B cell (primary cell): ENCODE results near the gene MIGA1. TPM values are rescaled to one million over a fixed set of nuclear protein-coding genes. Genes with fewer than 3 reads are reported as not detected.

Source experiments
- ATAC-seq: fragments of 200-7000 bp; cut with Tn5 transposase; one replicate; pipeline ENCODE4 v1.10.0; 2021; ENCODE audit warnings: low read depth, mild to moderate bottlenecking, moderate number of reproducible peaks, moderate library complexity
- CTCF ChIA-PET: fragments of 350-600 bp; sonication (Branson Sonifier 250); formaldehyde crosslinking; loops from one replicate; lab custom pipeline; 2021; ENCODE audit warnings: antibody characterized with exemption, inconsistent platforms; lab: Charles Lee
- POLR2A ChIA-PET: fragments of 350-600 bp; sonication (Branson Sonifier 250); formaldehyde crosslinking; loops from one replicate; lab custom pipeline; 2021; ENCODE audit warnings: antibody characterized with exemption; lab: Charles Lee
- DNase-seq: peaks from one replicate; pipeline ENCODE4 v3.0.0; 2013
- H2AFZ ChIP-seq: 2 replicates; pipeline ENCODE4 v1.6.1; 2012; ENCODE audit warnings: mild to moderate bottlenecking, low read depth, low read length; ENCODE audit not compliant: insufficient read depth, poor library complexity, severe bottlenecking
- H3K27ac ChIP-seq, 2 donors: 1 replicate in 1 of 2; 2 replicates in 1 of 2; pipeline ENCODE4 v1.5.1; 2012 to 2013; ENCODE audit warnings: low read length in 2 of 2, mild to moderate bottlenecking in 2 of 2, moderate library complexity in 1 of 2
- H3K27me3 ChIP-seq, 4 experiments: fragments of 200-600 bp in 1 of 4; sonication (generic) in 1 of 4; replicated peaks in 1 of 4; 1 replicate in 2 of 4; 2 replicates in 2 of 4; pipeline versions ENCODE4 v1.6.1 to v1.7.0; 2013 to 2016; ENCODE audit warnings: low read length in 3 of 4, mild to moderate bottlenecking in 2 of 4, mixed read lengths in 1 of 4, moderate library complexity in 1 of 4; ENCODE audit not compliant: insufficient read depth in 4 of 4, control insufficient read depth in 3 of 4; ENCODE audit errors: control extremely low read depth in 1 of 4
- H3K36me3 ChIP-seq, 2 experiments: replicated peaks in 1 of 2; 1 replicate in 1 of 2; 2 replicates in 1 of 2; pipeline versions ENCODE4 v1.6.1 to v1.7.1; 2013; ENCODE audit warnings: low read length in 1 of 2; ENCODE audit not compliant: insufficient read depth in 2 of 2, control insufficient read depth in 1 of 2; ENCODE audit errors: control extremely low read depth in 1 of 2, extremely low read depth in 1 of 2
- H3K4me1 ChIP-seq, 2 donors: fragments of 200-600 bp in 1 of 2; sonication (generic) in 1 of 2; 1 replicate in 1 of 2; 2 replicates in 1 of 2; pipeline versions ENCODE4 v1.5.1 to v1.6.1; 2013 to 2017; ENCODE audit warnings: low read length in 2 of 2; ENCODE audit not compliant: control insufficient read depth in 2 of 2, insufficient read depth in 2 of 2
- H3K4me2 ChIP-seq: replicated peaks from 2 replicates; pipeline ENCODE3; 2012; ENCODE audit warnings: mild to moderate bottlenecking, low read depth, low read length; ENCODE audit not compliant: poor library complexity, severe bottlenecking
- H3K4me3 ChIP-seq, 5 experiments: fragments of 200-600 bp in 1 of 5; sonication (generic) in 1 of 5; 1 replicate in 3 of 5; 2 replicates in 2 of 5; pipeline versions ENCODE4 v1.5.1 to v1.7.0; 2011 to 2016; ENCODE audit warnings: low read length in 4 of 5, mild to moderate bottlenecking in 4 of 5, low read depth in 2 of 5, control low read depth in 1 of 5, moderate library complexity in 1 of 5; ENCODE audit not compliant: insufficient read depth in 1 of 5; ENCODE audit errors: control extremely low read depth in 1 of 5, extremely low read depth in 1 of 5
- H3K79me2 ChIP-seq: fragments of 200-600 bp; sonication (generic); one replicate; pipeline ENCODE4 v1.6.0; 2016; ENCODE audit warnings: low read length; ENCODE audit not compliant: control insufficient read depth, insufficient read depth
- H3K9ac ChIP-seq: fragments of 200-600 bp; sonication (generic); 2 replicates; pipeline ENCODE4 v1.6.1; 2017; ENCODE audit warnings: mild to moderate bottlenecking, low read length, moderate library complexity
- H3K9me3 ChIP-seq, 3 donors: one replicate each; pipeline versions ENCODE4 v1.6.1 to v1.7.1; 2013; ENCODE audit warnings: low read length in 2 of 3; ENCODE audit not compliant: control insufficient read depth in 2 of 3, insufficient read depth in 1 of 3; ENCODE audit errors: control extremely low read depth in 1 of 3
- H4K20me1 ChIP-seq: 2 replicates; pipeline ENCODE4 v1.6.0; 2012; ENCODE audit warnings: mild to moderate bottlenecking, low read length; ENCODE audit not compliant: insufficient read depth, control insufficient read depth, poor library complexity, severe bottlenecking
- H3K27ac Mint-ChIP-seq: one replicate; pipeline ENCODE4 v1.8.0; 2021; ENCODE audit warnings: mixed read lengths
- H3K27me3 Mint-ChIP-seq: one replicate; pipeline ENCODE4 v1.8.0; 2021; ENCODE audit warnings: mixed read lengths
- H3K4me1 Mint-ChIP-seq: one replicate; pipeline ENCODE4 v1.8.0; 2021; ENCODE audit warnings: mixed read lengths
- H3K4me3 Mint-ChIP-seq: one replicate; pipeline ENCODE4 v1.8.0; 2021; ENCODE audit warnings: mixed read lengths
- H3K9me3 Mint-ChIP-seq: one replicate; pipeline ENCODE4 v1.8.0; 2022; ENCODE audit warnings: mixed read lengths; ENCODE audit not compliant: insufficient read depth
- EZH2 ChIP-seq: IDR thresholded peaks from 2 replicates; pipeline ENCODE4 v1.6.1; 2012; ENCODE audit warnings: borderline replicate concordance, low read depth, mild to moderate bottlenecking, moderate library complexity, low read length; ENCODE audit not compliant: insufficient read depth, poor library complexity, severe bottlenecking
- WGBS: methylation state at CpG from one replicate; pipeline ENCODE4 v1.1.5; 2013; ENCODE audit warnings: missing lambda C conversion rate; ENCODE audit not compliant: insufficient coverage; 5-methylcytosine and 5-hydroxymethylcytosine counted together
- intact Hi-C: fragments of 100-400 bp; cut with micrococcal nuclease; formaldehyde crosslinking; loops from one replicate; pipeline ENCODE4 v1.10.0; 2022
- polyA plus RNA-seq: library from polyadenylated mRNA; depleted of rRNA; stranded (reverse); fragments of >200 nt; gene quantifications from 2 replicates; pipeline ENCODE4 v1.2.3, GENCODE V29; 2012
- total RNA-seq, 2 donors: library from RNA; stranded (reverse); fragments of 120-200 nt in 1 of 2; gene quantifications; 1 replicate in 1 of 2; 2 replicates in 1 of 2; pipeline versions ENCODE4 v1.2.3 to v1.2.4, GENCODE V29; 2013 to 2022
- TF ChIP-seq, protein P1 (sequence below): fragments of 200-600 bp; IDR thresholded peaks from one replicate; pipeline ENCODE4 v1.8.0; 2022; ENCODE audit warnings: antibody characterized with exemption, mild to moderate bottlenecking

The MIGA1 gene
- total and polyA plus RNA-seq, 2 donors (not counting 1 experiment from before 2014, with no cell fraction given) = 5.0 to 18.0 TPM

DNA sequence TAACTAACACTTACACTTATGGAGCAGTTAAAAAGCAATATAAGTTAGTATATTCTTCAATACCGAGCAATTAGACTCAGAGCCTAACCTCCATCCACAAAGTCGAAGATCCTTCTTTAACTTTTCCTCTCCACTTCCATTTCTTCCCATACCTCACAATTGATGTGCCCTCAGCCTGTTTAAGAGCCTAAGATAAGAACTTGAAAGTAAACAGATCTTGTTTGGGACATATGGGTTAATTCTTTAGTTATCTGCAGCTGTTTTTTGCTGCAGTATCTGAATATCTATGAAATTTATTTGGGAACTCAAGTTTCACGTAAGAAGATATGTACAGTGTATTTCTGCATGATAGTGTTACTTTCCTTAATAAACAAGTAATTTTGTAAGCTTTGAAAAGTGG lies 51.5 kb downstream of the MIGA1 start:
- Histone ChIP-seq H3K9me3 (no peaks in the 10 kb centered on the region), H3K79me2 (peaks cover 7% of the 10 kb centered on the region), H3K36me3 (peaks cover 0 to 52% of the 10 kb centered on the region in 2 experiments), H4K20me1 (no peaks in the 10 kb centered on the region), H3K4me2 (no peak overlapping the region), H3K27ac (no peak overlapping the region), H3K4me3 (no peak overlapping the region), H2AFZ (no peak overlapping the region), H3K9ac (no peak overlapping the region), H3K4me1 (no peaks in the 10 kb centered on the region), H3K27me3 (no peaks in the 10 kb centered on the region)
- no peaks in the 10 kb centered on the region for H3K9me3 Mint-ChIP-seq
- WGBS = no CpG with 5 or more reads among the region's 3 CpGs
- ATAC-seq (no peak), DNase-seq (no peak)
- H3K27ac Mint-ChIP-seq = no peak overlapping the region
- ChIA-PET POLR2A (no interaction called here), CTCF (interaction anchor here (0.6 kb wide), 1 partner anchor 72 kb away, joined by 3 read pairs; no protein-coding TSS in a partner anchor)
- H3K4me3 Mint-ChIP-seq = no peak overlapping the region
- no peaks in the 10 kb centered on the region for H3K4me1 Mint-ChIP-seq
- TF ChIP-seq EZH2 = no peak
- TF ChIP-seq, protein P1, sequence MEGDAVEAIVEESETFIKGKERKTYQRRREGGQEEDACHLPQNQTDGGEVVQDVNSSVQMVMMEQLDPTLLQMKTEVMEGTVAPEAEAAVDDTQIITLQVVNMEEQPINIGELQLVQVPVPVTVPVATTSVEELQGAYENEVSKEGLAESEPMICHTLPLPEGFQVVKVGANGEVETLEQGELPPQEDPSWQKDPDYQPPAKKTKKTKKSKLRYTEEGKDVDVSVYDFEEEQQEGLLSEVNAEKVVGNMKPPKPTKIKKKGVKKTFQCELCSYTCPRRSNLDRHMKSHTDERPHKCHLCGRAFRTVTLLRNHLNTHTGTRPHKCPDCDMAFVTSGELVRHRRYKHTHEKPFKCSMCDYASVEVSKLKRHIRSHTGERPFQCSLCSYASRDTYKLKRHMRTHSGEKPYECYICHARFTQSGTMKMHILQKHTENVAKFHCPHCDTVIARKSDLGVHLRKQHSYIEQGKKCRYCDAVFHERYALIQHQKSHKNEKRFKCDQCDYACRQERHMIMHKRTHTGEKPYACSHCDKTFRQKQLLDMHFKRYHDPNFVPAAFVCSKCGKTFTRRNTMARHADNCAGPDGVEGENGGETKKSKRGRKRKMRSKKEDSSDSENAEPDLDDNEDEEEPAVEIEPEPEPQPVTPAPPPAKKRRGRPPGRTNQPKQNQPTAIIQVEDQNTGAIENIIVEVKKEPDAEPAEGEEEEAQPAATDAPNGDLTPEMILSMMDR = no peak
- H3K27me3 Mint-ChIP-seq = no peaks in the 10 kb centered on the region
- intact Hi-C loops = no loop called here

DNA sequence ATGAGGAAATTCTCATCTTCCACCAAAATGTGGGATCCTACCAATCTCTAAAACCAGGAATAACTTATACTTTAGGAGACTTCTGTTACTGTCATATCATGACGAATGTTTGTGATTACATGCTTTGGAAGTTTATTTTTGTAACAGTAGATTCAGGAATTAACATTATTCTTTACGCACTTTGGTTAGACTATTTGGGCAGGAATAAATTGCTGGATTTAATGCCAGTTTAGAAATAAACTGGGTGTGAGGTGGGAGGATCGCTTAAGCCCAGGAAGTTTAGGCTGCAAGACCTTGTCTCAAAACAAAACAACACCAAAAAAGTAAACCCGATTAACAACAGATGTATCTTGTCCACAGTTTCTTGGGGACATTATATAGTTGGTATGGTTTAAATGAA lies 52.1 kb downstream of the MIGA1 start:
- H3K27me3 Mint-ChIP-seq = no peaks in the 10 kb centered on the region
- intact Hi-C loops = no loop called here
- ATAC-seq (no peak), DNase-seq (no peak)
- Histone ChIP-seq H3K27ac (no peak overlapping the region), H4K20me1 (no peaks in the 10 kb centered on the region), H3K4me2 (no peak overlapping the region), H3K4me1 (no peaks in the 10 kb centered on the region), H3K9ac (no peak overlapping the region), H2AFZ (no peak overlapping the region), H3K9me3 (no peaks in the 10 kb centered on the region), H3K36me3 (peaks cover 0 to 48% of the 10 kb centered on the region in 2 experiments), H3K27me3 (no peaks in the 10 kb centered on the region), H3K4me3 (no peak overlapping the region), H3K79me2 (peaks cover 7% of the 10 kb centered on the region)
- no CpG with 5 or more reads among the region's 4 CpGs for WGBS
- H3K27ac Mint-ChIP-seq = no peak overlapping the region
- H3K9me3 Mint-ChIP-seq = no peaks in the 10 kb centered on the region
- TF ChIP-seq EZH2 = no peak
- TF ChIP-seq, protein P1 = no peak
- H3K4me3 Mint-ChIP-seq = no peak overlapping the region
- no peaks in the 10 kb centered on the region for H3K4me1 Mint-ChIP-seq
- CTCF ChIA-PET = no interaction called here
- POLR2A ChIA-PET = no interaction called here
